ENCODE measurements around the gene PHKG1.
"Not testable (repeated sequence)": the region's sequence is repeated elsewhere in the genome, so short reads cannot be mapped to it uniquely, and the experiment has no call there.

Gene PHKG1

GRCh38 chr7:56053379-56053778 is 39.4 kb downstream of the PHKG1 start:
- H3K27me3 Mint-ChIP-seq (ENCODE audit: low read depth, poor library complexity) = no peaks in the 10 kb centered on the region
- H3K27ac Mint-ChIP-seq = peak overlapping the region; percentile 80
- peak overlapping the region; percentile 97 for H3K4me3 Mint-ChIP-seq
- no peak for DNase-seq
- no peak for TF ChIP-seq CTCF (IDR thresholded peaks at IDR 0.05)
- no peaks in the 10 kb centered on the region for H3K9me3 Mint-ChIP-seq
- peaks cover 47% of the 10 kb centered on the region for H3K36me3 Mint-ChIP-seq (ENCODE audit: low read depth)
- H3K4me1 Mint-ChIP-seq = peaks cover 42% of the 10 kb centered on the region

GRCh38 chr7:56051339-56052191 is 41.2 kb downstream of the PHKG1 start, which contains the start of the genes CCT6A and PSPH:
TSS of gene CCT6A (plus strand) at chr7:56051765. CDS start at chr7:56051849, 84 bp downstream.
TSS of gene PSPH (minus strand) at chr7:56051444. CDS start at chr7:56021212, 30,232 bp downstream.
- Mint-ChIP-seq H3K36me3 (ENCODE audit: low read depth) (peaks cover 31% of the 10 kb centered on the region), H3K4me3 (peak within 1 kb of the TSS; percentile 97), H3K4me1 (peaks cover 49% of the 10 kb centered on the region), H3K9me3 (no peaks in the 10 kb centered on the region), H3K27me3 (ENCODE audit: low read depth, poor library complexity) (no peaks in the 10 kb centered on the region), H3K27ac (peak within 1 kb of the TSS; percentile 99)
- TF ChIP-seq CTCF (IDR thresholded peaks at IDR 0.05) = no peak
- DNase-seq = peak; percentile 96

- Mint-ChIP-seq H3K4me3 (peak overlapping the region; percentile 97), H3K4me1 (peaks cover 50% of the 10 kb centered on the region), H3K9me3 (no peaks in the 10 kb centered on the region), H3K27ac (peak overlapping the region; percentile 99), H3K36me3 (ENCODE audit: low read depth) (peaks cover 27% of the 10 kb centered on the region), H3K27me3 (ENCODE audit: low read depth, poor library complexity) (no peaks in the 10 kb centered on the region)
- no peak for DNase-seq
- no peak for TF ChIP-seq CTCF (IDR thresholded peaks at IDR 0.05)
Measured at GRCh38 chr7:56051053-56051338, 41.8 kb downstream of the PHKG1 start.

GRCh38 chr7:56048763-56049162 is 44.0 kb downstream of the PHKG1 start:
- H3K4me1 Mint-ChIP-seq = peaks cover 40% of the 10 kb centered on the region

GRCh38 chr7:56048245-56048644 is 44.5 kb downstream of the PHKG1 start:
- no peak for DNase-seq
- no peaks in the 10 kb centered on the region for H3K27me3 Mint-ChIP-seq (ENCODE audit: low read depth, poor library complexity)
- no peaks in the 10 kb centered on the region for H3K9me3 Mint-ChIP-seq
- H3K27ac Mint-ChIP-seq = peak overlapping the region; percentile 45
- peaks cover 7% of the 10 kb centered on the region for H3K36me3 Mint-ChIP-seq (ENCODE audit: low read depth)
- peaks cover 34% of the 10 kb centered on the region for H3K4me1 Mint-ChIP-seq
- TF ChIP-seq CTCF (IDR thresholded peaks at IDR 0.05) = no peak
- H3K4me3 Mint-ChIP-seq = no peak overlapping the region

More at GRCh38 chr7:56048763-56049162, 44.0 kb downstream of the PHKG1 start:
- not testable (repeated sequence) for H3K9me3 Mint-ChIP-seq; H3K27me3 Mint-ChIP-seq (ENCODE audit: low read depth, poor library complexity); DNase-seq; H3K4me3 Mint-ChIP-seq
- H3K36me3 Mint-ChIP-seq (ENCODE audit: low read depth) = peaks cover 12% of the 10 kb centered on the region
- H3K27ac Mint-ChIP-seq = peak overlapping the region; percentile 45

GRCh38 chr7:56047446-56048116 is 45.2 kb downstream of the PHKG1 start:
- not testable (repeated sequence) for H3K4me3 Mint-ChIP-seq; H3K27me3 Mint-ChIP-seq (ENCODE audit: low read depth, poor library complexity); H3K27ac Mint-ChIP-seq; H3K9me3 Mint-ChIP-seq; DNase-seq
- Mint-ChIP-seq H3K4me1 (peaks cover 28% of the 10 kb centered on the region), H3K36me3 (ENCODE audit: low read depth) (peaks cover 13% of the 10 kb centered on the region)
